HG02763 (cell line): ENCODE data around the gene PNLIPRP2.

ENCODE experiments used
- ATAC-seq: cut with Tn5 transposase; IDR thresholded peaks from one replicate; pipeline ENCODE4 v1.9.1; 2021; ENCODE audit warnings: mild to moderate bottlenecking, moderate library complexity; ENCODE audit not compliant: unreplicated experiment

Gene PNLIPRP2

DNA sequence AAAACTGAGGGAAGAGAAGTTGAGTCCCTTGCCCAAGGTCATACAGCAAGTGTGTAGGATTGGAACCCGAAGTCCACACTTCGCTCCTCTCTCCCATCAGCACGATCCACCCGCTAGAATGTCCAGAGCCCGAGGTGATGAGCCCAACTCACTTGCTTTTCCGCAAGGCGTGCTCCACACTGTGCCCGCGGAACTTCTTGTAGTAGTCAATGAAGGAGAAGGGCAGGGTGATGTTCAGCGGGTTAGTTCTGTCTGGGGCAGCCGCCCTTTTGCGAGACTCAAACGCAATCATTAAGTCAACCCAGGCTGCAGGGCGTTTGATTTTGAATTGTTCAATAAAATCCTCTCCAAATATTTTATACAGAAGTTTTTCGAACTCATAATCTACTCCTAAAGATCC is 58.6 kb downstream of the PNLIPRP2 start:
- ATAC-seq = no peak

DNA sequence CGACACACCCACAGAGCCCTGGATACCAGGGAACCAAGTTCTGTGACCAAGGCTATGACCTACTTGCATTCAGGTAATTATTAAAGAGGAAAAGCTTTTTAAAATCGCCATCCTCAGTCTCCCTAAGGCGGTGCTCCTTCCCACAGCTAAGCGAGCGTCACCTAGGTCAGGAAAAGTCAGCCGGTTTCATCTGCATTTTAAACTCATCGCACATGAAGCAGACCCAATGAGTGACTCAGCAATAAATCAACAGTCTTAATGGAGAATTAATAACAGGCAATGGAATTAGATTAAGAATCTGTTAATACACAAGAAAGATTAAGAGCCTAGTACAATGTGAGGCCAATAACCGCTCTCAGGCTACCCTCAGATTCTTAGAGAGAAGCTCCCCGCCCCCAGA is 62.4 kb downstream of the PNLIPRP2 start:
- no peak for ATAC-seq

- ATAC-seq = no peak
Observed at GRCh38 chr10:116683821-116684220, 63.1 kb downstream of the PNLIPRP2 start.

DNA sequence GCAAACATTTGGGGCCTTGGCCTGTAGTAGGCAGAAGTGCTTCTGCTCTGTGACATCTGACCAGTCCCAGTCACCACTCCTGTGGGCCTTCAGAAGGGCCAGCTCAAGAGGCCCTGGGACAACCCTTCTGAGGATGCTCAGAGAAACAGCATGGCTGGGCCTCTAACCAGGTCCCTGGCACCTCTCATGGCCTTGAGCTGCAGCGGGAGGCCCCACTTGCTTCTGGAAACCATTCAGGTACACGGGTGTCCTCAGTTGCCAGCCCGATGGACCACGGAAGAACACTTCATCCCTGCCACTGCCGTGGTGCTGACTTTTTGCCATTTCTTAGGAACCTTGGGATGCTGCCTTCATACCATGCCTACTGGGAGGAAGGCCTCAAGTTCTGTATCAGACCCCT is 64.0 kb downstream of the PNLIPRP2 start:
- ATAC-seq = no peak

DNA sequence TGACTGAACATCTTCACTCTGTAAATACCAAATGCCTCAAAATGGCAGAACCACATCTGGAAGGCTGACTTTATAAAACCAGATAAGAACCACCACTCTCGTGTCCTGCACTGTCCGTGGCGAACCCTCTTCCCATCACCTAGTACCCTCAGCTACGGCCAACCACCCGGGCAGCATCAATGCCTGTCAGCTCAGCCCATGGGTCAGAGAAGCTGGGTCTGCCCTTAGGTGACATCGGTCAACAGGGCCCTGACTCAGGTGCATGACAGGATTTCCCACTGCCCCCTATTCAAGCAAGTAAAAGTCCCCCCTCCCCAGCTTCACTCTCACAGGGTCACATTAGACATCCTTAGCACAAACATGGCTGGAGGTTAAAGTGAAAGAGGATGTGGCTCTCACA is 65.1 kb downstream of the PNLIPRP2 start:
- no peak for ATAC-seq

- ATAC-seq = no peak
Observed at GRCh38 chr10:116686632-116687031, 65.9 kb downstream of the PNLIPRP2 start.

DNA sequence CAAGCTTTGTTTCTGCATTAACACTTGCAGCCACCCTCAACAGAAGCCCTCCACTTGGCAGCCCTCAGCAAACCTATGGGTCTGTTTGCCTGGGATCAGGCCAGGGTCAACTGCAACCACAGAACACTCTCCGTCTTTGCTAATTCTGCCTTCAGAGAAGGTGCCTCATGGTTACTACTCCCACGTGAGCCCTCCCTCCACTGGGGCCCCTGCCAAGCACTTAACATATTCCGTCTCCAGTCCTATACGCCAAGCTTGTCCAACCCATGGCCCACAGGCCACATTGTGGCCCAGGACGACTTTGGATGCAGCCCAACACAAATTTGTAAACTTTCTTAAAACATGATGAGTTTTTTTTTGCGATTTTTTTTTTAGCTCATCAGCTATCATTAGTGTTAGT is 66.9 kb downstream of the PNLIPRP2 start:
- no peak for ATAC-seq

DNA sequence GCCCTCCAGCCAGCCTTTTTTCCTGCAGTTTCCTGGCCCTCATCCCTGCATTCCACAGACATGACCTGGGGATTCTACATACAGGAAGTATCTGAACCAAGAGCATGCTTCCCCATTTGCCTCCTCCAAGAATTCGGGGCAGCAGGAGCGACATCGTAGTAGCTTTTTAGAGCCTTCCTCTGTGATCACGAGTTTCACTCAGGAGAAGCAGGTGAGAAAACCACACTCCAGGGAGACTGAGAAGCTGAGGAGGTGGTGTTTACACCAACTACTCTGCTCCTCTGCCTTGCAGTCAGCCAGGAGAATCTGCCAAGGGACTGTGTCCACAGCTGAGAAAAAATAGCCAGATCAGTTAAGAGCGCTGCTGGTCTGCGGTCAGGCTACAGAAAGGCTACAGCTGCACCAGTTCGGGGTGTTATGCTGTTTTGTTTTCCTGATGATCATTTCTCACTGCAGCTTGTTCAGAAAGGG is 67.5 kb downstream of the PNLIPRP2 start:
- ATAC-seq = no peak

DNA sequence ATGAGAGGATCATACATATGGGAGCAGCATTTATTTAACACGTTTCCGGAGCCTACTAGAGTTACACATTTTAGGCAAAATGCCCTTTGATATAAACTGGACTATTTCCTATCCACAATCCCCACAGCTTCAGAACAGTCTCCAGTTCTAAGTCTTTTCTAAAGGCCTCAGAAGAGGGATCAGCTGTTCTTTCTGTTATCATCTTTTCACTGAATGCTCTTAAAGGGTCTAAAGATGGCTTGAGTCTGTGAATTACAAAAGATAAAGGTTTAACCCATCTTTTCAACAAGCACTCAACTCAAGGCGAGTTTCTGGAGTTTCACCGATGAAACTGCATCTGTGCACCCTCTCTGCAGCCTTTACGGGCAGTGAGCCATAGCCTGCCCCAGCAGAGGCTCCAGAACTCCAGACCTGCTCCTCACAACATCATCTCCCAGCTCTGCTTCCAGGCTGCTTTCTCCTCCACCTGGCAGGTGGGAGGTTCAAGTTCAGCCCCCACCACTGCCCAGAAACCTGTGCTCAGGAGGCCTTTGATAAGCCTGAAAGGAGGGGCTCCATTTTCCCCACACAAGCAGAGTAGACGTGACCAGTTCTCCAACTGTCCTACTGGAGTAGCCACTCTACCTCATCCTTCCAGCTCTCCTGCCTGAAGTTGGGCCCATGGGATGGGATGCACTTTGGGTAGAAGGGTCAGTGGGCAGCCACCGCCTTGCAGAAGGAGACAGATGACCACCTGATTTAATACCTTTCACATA is 68.2 kb downstream of the PNLIPRP2 start:
- no peak for ATAC-seq

GRCh38 chr10:116689744-116690143 is 69.0 kb downstream of the PNLIPRP2 start:
- ATAC-seq = no peak

GRCh38 chr10:116690356-116691322 is 69.9 kb downstream of the PNLIPRP2 start:
- ATAC-seq = no peak

- no peak for ATAC-seq
Observed at GRCh38 chr10:116691635-116692034, 70.9 kb downstream of the PNLIPRP2 start.

DNA sequence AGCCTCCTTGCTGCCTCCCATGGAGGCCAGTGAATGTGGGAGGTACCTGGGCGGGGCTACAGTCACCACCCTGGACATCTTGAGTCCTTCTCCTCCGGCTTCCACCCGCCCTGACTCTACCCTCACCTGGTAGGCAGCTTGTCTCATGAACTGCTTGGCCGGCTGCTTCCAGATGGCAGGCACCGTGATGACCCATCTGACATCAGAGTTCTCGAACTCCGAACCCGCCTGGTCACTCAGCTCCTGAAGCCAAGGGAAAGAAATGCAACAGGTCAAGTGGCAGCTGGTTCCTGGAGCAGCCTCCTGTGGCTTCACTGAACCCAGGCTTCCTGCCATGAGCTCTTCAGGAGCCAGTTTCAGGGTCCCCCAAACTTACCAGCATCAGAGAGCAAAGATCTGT is 71.5 kb downstream of the PNLIPRP2 start:
- no peak for ATAC-seq

GRCh38 chr10:116694243-116694926 is 73.6 kb downstream of the PNLIPRP2 start:
- no peak for ATAC-seq
